SK-N-SH (cell line): ENCODE measurements around the gene RGS11. TPM values are rescaled to one million over a fixed set of nuclear protein-coding genes. Genes with fewer than 3 reads are reported as not detected.

ENCODE experiments used
- CTCF ChIA-PET: fragments of 300-600, 350-600 bp; formaldehyde crosslinking; extraction: SDS; loops from one replicate; lab custom pipeline; 2021; lab: Yijun Ruan, JAX
- POLR2A ChIA-PET: fragments of 350-600 bp; sonication (Branson Sonifier 250); formaldehyde crosslinking; extraction: SDS; loops from one replicate; lab custom pipeline; 2020; ENCODE audit warnings: antibody characterized with exemption, inconsistent platforms; lab: Yijun Ruan, JAX
- DNase-seq: peaks from one replicate; pipeline ENCODE4 v3.0.0; 2012
- H2AFZ ChIP-seq: fragments of 200-600 bp; sonication (generic); 2 replicates; pipeline ENCODE4 v1.8.1; 2016; ENCODE audit warnings: antibody characterized with exemption, mild to moderate bottlenecking, low read depth
- H3F3A ChIP-seq: fragments of 200-600 bp; sonication (generic); replicated peaks from 2 replicates; pipeline ENCODE3; 2016; ENCODE audit warnings: antibody characterized with exemption, mild to moderate bottlenecking; ENCODE audit not compliant: insufficient read depth
- H3K27ac ChIP-seq, 2 experiments: fragments of 200-500 bp in 1 of 2; fragments of 200-600 bp in 1 of 2; sonication (Bioruptor generic) in 1 of 2; sonication (generic), shearing (Covaris generic) in 1 of 2; 2 replicates each; pipeline versions ENCODE4 v1.5.1 to v1.6.1; 2014 to 2016; ENCODE audit warnings: low read depth in 2 of 2, inconsistent platforms in 1 of 2, low read length in 1 of 2, mild to moderate bottlenecking in 1 of 2, mixed read lengths in 1 of 2
- H3K27me3 ChIP-seq: fragments of 200-600 bp; sonication (generic), shearing (Covaris generic); 2 replicates; pipeline ENCODE4 v1.6.1; 2016; ENCODE audit warnings: mixed run types; ENCODE audit not compliant: insufficient read depth
- H3K36me3 ChIP-seq, 2 experiments: fragments of 200-500 bp in 1 of 2; fragments of 200-600 bp in 1 of 2; sonication (Bioruptor generic) in 1 of 2; sonication (generic) in 1 of 2; replicated peaks in 1 of 2; 2 replicates each; pipeline versions ENCODE3 to v1.5.1; 2014 to 2016; ENCODE audit warnings: low read length in 1 of 2, mild to moderate bottlenecking in 1 of 2; ENCODE audit not compliant: insufficient read depth in 2 of 2, control insufficient read depth in 1 of 2
- H3K4me1 ChIP-seq, 2 experiments: fragments of 200-500 bp in 1 of 2; fragments of 200-600 bp in 1 of 2; sonication (Bioruptor generic) in 1 of 2; sonication (generic), shearing (Covaris generic) in 1 of 2; 2 replicates each; pipeline versions ENCODE4 v1.5.1 to v1.6.1; 2014 to 2016; ENCODE audit warnings: low read depth in 1 of 2, low read length in 1 of 2, mixed run types in 1 of 2; ENCODE audit not compliant: insufficient read depth in 2 of 2, control insufficient read depth in 1 of 2
- H3K4me2 ChIP-seq: fragments of 200-600 bp; sonication (generic), shearing (Covaris generic); 2 replicates; pipeline ENCODE4 v1.6.1; 2017; ENCODE audit warnings: mixed run types
- H3K4me3 ChIP-seq, 2 experiments: fragments of 200-500 bp in 1 of 2; fragments of 200-600 bp in 1 of 2; sonication (Bioruptor generic) in 1 of 2; sonication (generic), shearing (Covaris generic) in 1 of 2; 2 replicates each; pipeline versions ENCODE4 v1.5.1 to v1.8.1; 2014 to 2016; ENCODE audit warnings: low read depth in 2 of 2, inconsistent platforms in 1 of 2, low read length in 1 of 2, mild to moderate bottlenecking in 1 of 2, mixed read lengths in 1 of 2, moderate library complexity in 1 of 2
- H3K79me2 ChIP-seq: fragments of 200-600 bp; sonication (generic); 2 replicates; pipeline ENCODE4 v1.8.1; 2017; ENCODE audit warnings: mild to moderate bottlenecking; ENCODE audit not compliant: insufficient read depth
- H3K9ac ChIP-seq: fragments of 200-600 bp; sonication (generic); 2 replicates; pipeline ENCODE4 v1.6.1; 2017; ENCODE audit warnings: mixed run types
- H3K9me2 ChIP-seq: fragments of 200-600 bp; sonication (generic); 2 replicates; pipeline ENCODE4 v1.6.1; 2017; ENCODE audit warnings: mixed run types
- H3K9me3 ChIP-seq: fragments of 200-600 bp; sonication (generic); 2 replicates; pipeline ENCODE4 v1.6.1; 2017; ENCODE audit warnings: mixed run types, mild to moderate bottlenecking, moderate library complexity
- H4K20me1 ChIP-seq: fragments of 200-600 bp; sonication (generic); 2 replicates; pipeline ENCODE4 v1.6.1; 2017; ENCODE audit warnings: mild to moderate bottlenecking, mixed run types; ENCODE audit not compliant: insufficient read depth
- EP300 ChIP-seq, 2 experiments: IDR thresholded peaks; 2 replicates each; pipeline versions ENCODE4 v1.4.0 to v1.6.1; 2012; ENCODE audit warnings: borderline replicate concordance in 1 of 2, low read depth in 1 of 2, low read length in 1 of 2
- EZH2phosphoT487 ChIP-seq: fragments of 200-600 bp; sonication (generic); IDR thresholded peaks from 2 replicates; pipeline ENCODE4 v1.6.1; 2017; ENCODE audit warnings: low read depth, mixed run types, mild to moderate bottlenecking, antibody characterized with exemption, moderate library complexity, borderline replicate concordance
- MXI1 ChIP-seq: IDR thresholded peaks from 2 replicates; pipeline ENCODE4 v1.6.1; 2012; ENCODE audit warnings: mild to moderate bottlenecking, low read depth, low read length, improper control_type of control experiment
- NFIC ChIP-seq: IDR thresholded peaks from 2 replicates; pipeline ENCODE4 v1.4.0; 2012; ENCODE audit warnings: borderline replicate concordance
- NRF1 ChIP-seq: IDR thresholded peaks from 2 replicates; pipeline ENCODE4 v1.6.1; 2012; ENCODE audit warnings: low read depth, mild to moderate bottlenecking, low read length
- RFX5 ChIP-seq: IDR thresholded peaks from 2 replicates; pipeline ENCODE4 v1.6.1; 2012; ENCODE audit warnings: mild to moderate bottlenecking, improper control_type of control experiment, low read length
- RXRA ChIP-seq: IDR thresholded peaks from 2 replicates; pipeline ENCODE4 v1.4.0; 2012; ENCODE audit warnings: low read depth, mild to moderate bottlenecking, borderline replicate concordance
- TCF12 ChIP-seq: IDR thresholded peaks from 2 replicates; pipeline ENCODE4 v1.4.0; 2012
- TEAD4 ChIP-seq: IDR thresholded peaks from 2 replicates; pipeline ENCODE4 v1.4.0; 2012; ENCODE audit warnings: mild to moderate bottlenecking, borderline replicate concordance; ENCODE audit not compliant: insufficient read depth
- USF1 ChIP-seq: IDR thresholded peaks from 2 replicates; pipeline ENCODE4 v1.4.0; 2012; ENCODE audit warnings: low read depth, borderline replicate concordance
- WGBS: methylation state at CpG from one replicate; pipeline ENCODE4 v1.1.6; 2017; ENCODE audit warnings: low lambda C conversion rate; 5-methylcytosine and 5-hydroxymethylcytosine counted together
- polyA plus RNA-seq, 3 experiments: library from polyadenylated mRNA; depleted of rRNA; stranded (reverse); fragments of >200 nt; gene quantifications; 2 replicates each; pipeline ENCODE4 v1.2.3, GENCODE V29; 2012
- TF ChIP-seq, protein P1 (sequence below): fragments of 200-600 bp; sonication (generic); IDR thresholded peaks from 2 replicates; pipeline ENCODE4 v1.6.1; 2017; ENCODE audit warnings: antibody characterized with exemption, mild to moderate bottlenecking, moderate library complexity
- TF ChIP-seq, protein P2 (sequence below): IDR thresholded peaks from 2 replicates; pipeline ENCODE4; 2012
- TF ChIP-seq, protein P3 (sequence below): IDR thresholded peaks from 2 replicates; pipeline ENCODE4 v1.6.1; 2012; ENCODE audit warnings: mild to moderate bottlenecking, low read depth, low read length, moderate library complexity

RGS11 gene
- polyA plus RNA-seq, 1 of the 3 experiments (the other 2 are of a cell fraction): 9.8 TPM

GRCh38 chr16:284204-285120 is 8.7 kb upstream of the RGS11 start:
- ChIA-PET POLR2A (no interaction called here), CTCF (no interaction called here)
- H3K27me3 ChIP-seq: no peaks in the 10 kb centered on the region
- H4K20me1 ChIP-seq: no peaks in the 10 kb centered on the region
- no peak overlapping the region for H3K4me2 ChIP-seq
- no peaks in the 10 kb centered on the region for H3K9me3 ChIP-seq
- no peak overlapping the region for H3K4me3 ChIP-seq
- peaks cover 0 to 3% of the 10 kb centered on the region in 2 experiments; a peak in 1 of 4 replicates for H3K4me1 ChIP-seq
- H3K9ac ChIP-seq: no peak overlapping the region
- no peaks in the 10 kb centered on the region for H3F3A ChIP-seq
- TF ChIP-seq RFX5: no peak
- DNase-seq: no peak
- H2AFZ ChIP-seq: no peak overlapping the region
- H3K36me3 ChIP-seq: peaks cover 0 to 18% of the 10 kb centered on the region in 2 experiments
- H3K27ac ChIP-seq: no peak overlapping the region
- no peaks in the 10 kb centered on the region for H3K9me2 ChIP-seq
- H3K79me2 ChIP-seq: no peaks in the 10 kb centered on the region
- 95% methylated on average over 15 of the region's 52 CpGs for WGBS

- H3K9me2 ChIP-seq: no peaks in the 10 kb centered on the region
- no peaks in the 10 kb centered on the region for H3K9me3 ChIP-seq
- ChIA-PET CTCF (no interaction called here), POLR2A (interaction anchor here (0.6 kb wide), 1 partner anchor 45 kb away, joined by 3 read pairs; no protein-coding TSS in a partner anchor)
- no peak within 1 kb of the TSS for H2AFZ ChIP-seq
- peaks cover 3% of the 10 kb centered on the region for H3F3A ChIP-seq
- H3K36me3 ChIP-seq: peaks cover 0 to 11% of the 10 kb centered on the region in 2 experiments
- 82% methylated on average over 9 of the region's 25 CpGs for WGBS
- no peak for DNase-seq
- H3K9ac ChIP-seq: no peak within 1 kb of the TSS
- no peak within 1 kb of the TSS for H3K27ac ChIP-seq
- TF ChIP-seq EP300 (IDR thresholded peaks at IDR 0.05; ENCODE audit: borderline replicate concordance in 1 of 2, low read depth in 1 of 2, low read length in 1 of 2) (no peak), TCF12 (no peak), USF1 (no peak), MXI1 (no peak), NRF1 (no peak), RXRA (no peak), TEAD4 (no peak), NFIC (no peak), EZH2phosphoT487 (no peak)
- TF ChIP-seq, protein P1, sequence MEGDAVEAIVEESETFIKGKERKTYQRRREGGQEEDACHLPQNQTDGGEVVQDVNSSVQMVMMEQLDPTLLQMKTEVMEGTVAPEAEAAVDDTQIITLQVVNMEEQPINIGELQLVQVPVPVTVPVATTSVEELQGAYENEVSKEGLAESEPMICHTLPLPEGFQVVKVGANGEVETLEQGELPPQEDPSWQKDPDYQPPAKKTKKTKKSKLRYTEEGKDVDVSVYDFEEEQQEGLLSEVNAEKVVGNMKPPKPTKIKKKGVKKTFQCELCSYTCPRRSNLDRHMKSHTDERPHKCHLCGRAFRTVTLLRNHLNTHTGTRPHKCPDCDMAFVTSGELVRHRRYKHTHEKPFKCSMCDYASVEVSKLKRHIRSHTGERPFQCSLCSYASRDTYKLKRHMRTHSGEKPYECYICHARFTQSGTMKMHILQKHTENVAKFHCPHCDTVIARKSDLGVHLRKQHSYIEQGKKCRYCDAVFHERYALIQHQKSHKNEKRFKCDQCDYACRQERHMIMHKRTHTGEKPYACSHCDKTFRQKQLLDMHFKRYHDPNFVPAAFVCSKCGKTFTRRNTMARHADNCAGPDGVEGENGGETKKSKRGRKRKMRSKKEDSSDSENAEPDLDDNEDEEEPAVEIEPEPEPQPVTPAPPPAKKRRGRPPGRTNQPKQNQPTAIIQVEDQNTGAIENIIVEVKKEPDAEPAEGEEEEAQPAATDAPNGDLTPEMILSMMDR: no peak
- TF ChIP-seq, protein P2, sequence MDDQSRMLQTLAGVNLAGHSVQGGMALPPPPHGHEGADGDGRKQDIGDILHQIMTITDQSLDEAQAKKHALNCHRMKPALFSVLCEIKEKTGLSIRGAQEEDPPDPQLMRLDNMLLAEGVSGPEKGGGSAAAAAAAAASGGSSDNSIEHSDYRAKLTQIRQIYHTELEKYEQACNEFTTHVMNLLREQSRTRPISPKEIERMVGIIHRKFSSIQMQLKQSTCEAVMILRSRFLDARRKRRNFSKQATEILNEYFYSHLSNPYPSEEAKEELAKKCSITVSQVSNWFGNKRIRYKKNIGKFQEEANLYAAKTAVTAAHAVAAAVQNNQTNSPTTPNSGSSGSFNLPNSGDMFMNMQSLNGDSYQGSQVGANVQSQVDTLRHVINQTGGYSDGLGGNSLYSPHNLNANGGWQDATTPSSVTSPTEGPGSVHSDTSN: no peak
- TF ChIP-seq, protein P3, sequence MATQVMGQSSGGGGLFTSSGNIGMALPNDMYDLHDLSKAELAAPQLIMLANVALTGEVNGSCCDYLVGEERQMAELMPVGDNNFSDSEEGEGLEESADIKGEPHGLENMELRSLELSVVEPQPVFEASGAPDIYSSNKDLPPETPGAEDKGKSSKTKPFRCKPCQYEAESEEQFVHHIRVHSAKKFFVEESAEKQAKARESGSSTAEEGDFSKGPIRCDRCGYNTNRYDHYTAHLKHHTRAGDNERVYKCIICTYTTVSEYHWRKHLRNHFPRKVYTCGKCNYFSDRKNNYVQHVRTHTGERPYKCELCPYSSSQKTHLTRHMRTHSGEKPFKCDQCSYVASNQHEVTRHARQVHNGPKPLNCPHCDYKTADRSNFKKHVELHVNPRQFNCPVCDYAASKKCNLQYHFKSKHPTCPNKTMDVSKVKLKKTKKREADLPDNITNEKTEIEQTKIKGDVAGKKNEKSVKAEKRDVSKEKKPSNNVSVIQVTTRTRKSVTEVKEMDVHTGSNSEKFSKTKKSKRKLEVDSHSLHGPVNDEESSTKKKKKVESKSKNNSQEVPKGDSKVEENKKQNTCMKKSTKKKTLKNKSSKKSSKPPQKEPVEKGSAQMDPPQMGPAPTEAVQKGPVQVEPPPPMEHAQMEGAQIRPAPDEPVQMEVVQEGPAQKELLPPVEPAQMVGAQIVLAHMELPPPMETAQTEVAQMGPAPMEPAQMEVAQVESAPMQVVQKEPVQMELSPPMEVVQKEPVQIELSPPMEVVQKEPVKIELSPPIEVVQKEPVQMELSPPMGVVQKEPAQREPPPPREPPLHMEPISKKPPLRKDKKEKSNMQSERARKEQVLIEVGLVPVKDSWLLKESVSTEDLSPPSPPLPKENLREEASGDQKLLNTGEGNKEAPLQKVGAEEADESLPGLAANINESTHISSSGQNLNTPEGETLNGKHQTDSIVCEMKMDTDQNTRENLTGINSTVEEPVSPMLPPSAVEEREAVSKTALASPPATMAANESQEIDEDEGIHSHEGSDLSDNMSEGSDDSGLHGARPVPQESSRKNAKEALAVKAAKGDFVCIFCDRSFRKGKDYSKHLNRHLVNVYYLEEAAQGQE: no peak
- TF ChIP-seq, all 33 proteins: peak for 0
- H3K27me3 ChIP-seq: no peaks in the 10 kb centered on the region
- H3K79me2 ChIP-seq: no peaks in the 10 kb centered on the region
- H3K4me3 ChIP-seq: no peak within 1 kb of the TSS
- H4K20me1 ChIP-seq: no peaks in the 10 kb centered on the region
- peaks cover 0 to 3% of the 10 kb centered on the region in 2 experiments; a peak in 1 of 4 replicates for H3K4me1 ChIP-seq
- H3K4me2 ChIP-seq: no peak within 1 kb of the TSS
Observed at GRCh38 chr16:283033-283805, 7.5 kb upstream of the RGS11 start, which contains the start of gene PDIA2. Gene PDIA2 (plus strand): TSS chr16:283164. CDS start chr16:283170, 6 bp downstream.
